HepG2 (cell line): Measurements from ENCODE around the gene BPIFB6.

ENCODE experiments used
- MXI1 ChIP-seq: IDR thresholded peaks from 3 replicates; pipeline ENCODE4 v1.6.1; 2012; ENCODE audit warnings: low read depth, low read length, inconsistent platforms, borderline replicate concordance
- TCF7 ChIP-seq: sonication (generic); IDR thresholded peaks from 2 replicates; pipeline ENCODE4 v1.6.1; 2016; ENCODE audit warnings: antibody characterized with exemption, low read depth
- ZNF564 ChIP-seq: sonication (generic); formaldehyde crosslinking; IDR thresholded peaks from 2 replicates; pipeline ENCODE4 v1.8.1; 2023; ENCODE audit warnings: mild to moderate bottlenecking, missing genetic modification reagents

DNA sequence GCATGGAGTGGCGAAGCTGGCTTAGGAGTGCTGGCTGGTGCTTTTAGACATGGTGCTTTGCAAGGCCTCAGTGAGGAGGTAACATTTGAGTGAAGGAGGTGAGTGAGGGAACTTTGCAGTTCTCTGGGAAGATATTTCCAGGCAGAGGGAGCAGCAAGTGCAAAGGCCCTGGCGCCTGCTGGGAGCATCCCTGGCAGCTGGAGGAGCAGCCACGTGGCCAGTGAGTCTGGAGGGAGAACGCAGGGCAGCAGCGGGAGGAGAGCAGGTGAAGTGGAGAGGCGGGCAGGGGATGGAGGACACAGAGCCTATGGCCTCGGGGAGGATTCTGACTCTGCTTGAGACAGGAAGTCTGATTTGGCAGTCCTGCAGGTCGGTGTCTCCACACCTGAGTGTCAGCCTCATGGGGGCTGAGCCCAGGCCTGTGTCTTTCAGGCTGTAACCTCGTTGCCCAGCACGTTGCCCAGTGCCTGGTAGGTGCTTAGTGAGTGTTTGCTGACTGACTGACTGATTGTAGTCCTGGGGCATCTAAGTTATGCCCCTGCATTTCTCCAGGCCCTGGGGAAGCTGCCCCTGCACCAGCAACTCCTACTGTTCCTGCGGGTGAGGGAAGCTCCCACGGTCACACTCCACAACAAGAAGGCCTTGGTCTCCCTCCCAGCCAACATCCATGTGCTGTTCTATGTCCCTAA is 36.9 kb downstream of the BPIFB6 start:
- TF ChIP-seq TCF7 (no peak), ZNF564 (CRISPR knock-in tag) (no peak), MXI1 (no peak)
